ENCODE results near the gene HIGD1A.

DNA sequence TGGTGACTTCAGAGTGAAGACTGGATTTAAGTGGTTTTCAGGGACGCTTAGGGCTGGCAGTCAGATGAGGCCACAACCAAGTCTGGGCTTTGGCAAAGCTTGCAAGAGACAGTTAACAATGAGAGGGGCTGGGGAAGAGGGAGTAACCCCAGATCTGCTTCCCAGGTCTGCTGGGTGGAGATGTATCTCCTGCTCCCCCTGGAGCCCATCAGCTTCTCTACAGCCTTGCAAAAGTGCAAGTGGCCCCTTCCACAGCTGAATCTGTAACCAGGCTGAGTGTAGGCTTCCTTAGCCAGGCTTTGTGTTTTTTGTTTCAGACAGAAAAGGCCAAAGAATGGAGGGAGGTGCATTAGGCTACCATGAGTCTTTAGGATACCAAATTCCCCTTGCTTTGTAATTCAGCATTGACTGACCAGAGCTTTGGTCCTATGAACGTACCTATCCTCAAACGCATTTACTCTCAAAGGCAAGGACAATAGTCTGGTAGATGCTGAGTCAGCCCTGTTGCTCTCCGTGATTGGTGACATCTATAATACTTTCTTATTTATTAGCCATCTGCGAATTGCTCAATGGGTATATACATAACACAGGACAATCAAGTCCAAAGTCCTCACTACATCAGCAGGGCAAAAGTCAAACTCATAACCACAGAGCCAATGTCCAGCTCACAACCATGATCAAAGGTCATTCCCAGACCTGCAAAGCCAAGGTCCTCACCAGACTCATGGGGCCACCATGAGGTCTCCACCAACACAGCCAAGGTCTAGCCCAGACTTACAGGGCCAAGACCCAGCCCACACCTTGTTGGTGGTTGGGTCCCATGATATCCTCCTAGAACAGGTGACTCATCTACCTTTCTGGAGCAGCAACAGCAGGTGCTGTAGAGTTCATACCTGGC is 48.4 kb downstream of the HIGD1A start:
- TF ChIP-seq, protein P1, sequence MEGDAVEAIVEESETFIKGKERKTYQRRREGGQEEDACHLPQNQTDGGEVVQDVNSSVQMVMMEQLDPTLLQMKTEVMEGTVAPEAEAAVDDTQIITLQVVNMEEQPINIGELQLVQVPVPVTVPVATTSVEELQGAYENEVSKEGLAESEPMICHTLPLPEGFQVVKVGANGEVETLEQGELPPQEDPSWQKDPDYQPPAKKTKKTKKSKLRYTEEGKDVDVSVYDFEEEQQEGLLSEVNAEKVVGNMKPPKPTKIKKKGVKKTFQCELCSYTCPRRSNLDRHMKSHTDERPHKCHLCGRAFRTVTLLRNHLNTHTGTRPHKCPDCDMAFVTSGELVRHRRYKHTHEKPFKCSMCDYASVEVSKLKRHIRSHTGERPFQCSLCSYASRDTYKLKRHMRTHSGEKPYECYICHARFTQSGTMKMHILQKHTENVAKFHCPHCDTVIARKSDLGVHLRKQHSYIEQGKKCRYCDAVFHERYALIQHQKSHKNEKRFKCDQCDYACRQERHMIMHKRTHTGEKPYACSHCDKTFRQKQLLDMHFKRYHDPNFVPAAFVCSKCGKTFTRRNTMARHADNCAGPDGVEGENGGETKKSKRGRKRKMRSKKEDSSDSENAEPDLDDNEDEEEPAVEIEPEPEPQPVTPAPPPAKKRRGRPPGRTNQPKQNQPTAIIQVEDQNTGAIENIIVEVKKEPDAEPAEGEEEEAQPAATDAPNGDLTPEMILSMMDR (IDR thresholded peaks at IDR 0.05; ENCODE audit: insufficient read depth, low read length, poor library complexity, severe bottlenecking): no peak
- no peak for TF ChIP-seq EZH2phosphoT487 (conservative IDR thresholded peaks at IDR 0.05; ENCODE audit: low read length)
